Activated naive CD4-positive, alpha-beta T cell treated with anti-CD3 and anti-CD28 coated beads for 36 hours (primary cell): ENCODE results near the gene MAGI3. TPM values are rescaled to one million over a fixed set of nuclear protein-coding genes. Genes with fewer than 3 reads are reported as not detected.

Experiments
- CTCF ChIA-PET: fragments of 350-600 bp; sonication (Branson Sonifier 250); formaldehyde crosslinking; loops from one replicate; lab custom pipeline; 2021; ENCODE audit warnings: antibody characterized with exemption; lab: Charles Lee
- DNase-seq: peaks from one replicate; pipeline ENCODE4 v3.0.0-alpha.2; 2020
- H3K27ac Mint-ChIP-seq: one replicate; pipeline ENCODE4 v1.8.0; 2021; ENCODE audit warnings: mild to moderate bottlenecking, mixed read lengths
- H3K27me3 Mint-ChIP-seq: one replicate; pipeline ENCODE4 v1.8.0; 2021; ENCODE audit warnings: low read depth, mixed read lengths
- H3K36me3 Mint-ChIP-seq: one replicate; pipeline ENCODE4 v1.8.0; 2021; ENCODE audit warnings: low read depth, mixed read lengths
- H3K4me1 Mint-ChIP-seq: one replicate; pipeline ENCODE4 v1.8.0; 2021; ENCODE audit warnings: low read depth, mixed read lengths
- H3K4me3 Mint-ChIP-seq: one replicate; pipeline ENCODE4 v1.8.0; 2021; ENCODE audit warnings: mild to moderate bottlenecking, moderate library complexity, mixed read lengths
- H3K9me3 Mint-ChIP-seq: one replicate; pipeline ENCODE4 v1.8.0; 2021; ENCODE audit warnings: mixed read lengths
- intact Hi-C: fragments of 100-400 bp; cut with micrococcal nuclease; formaldehyde crosslinking; loops from one replicate; pipeline ENCODE4 v1.15.1; 2023
- total RNA-seq, 2 experiments: library from RNA; stranded (reverse); gene quantifications; one replicate each; pipeline ENCODE4 v1.2.3, GENCODE V29; 2021

The MAGI3 gene
- 1 to 10 TPM; 5.9 to 6.4 TPM for total RNA-seq

GRCh38 chr1:113389953-113390834 is at the start of gene MAGI3:
MAGI3 (plus strand) TSS chr1:113390515; CDS start chr1:113391034, 519 bp downstream.
- intact Hi-C loops = loop anchor here (1.0 to 10.0 kb wide), 14 partner anchors 63 to 1367 kb away; partner anchors contain the start of genes BCAS2, CSDE1, CTTNBP2NL and DCLRE1B
- Mint-ChIP-seq H3K27ac (peak within 1 kb of the TSS; percentile 48), H3K4me3 (peak within 1 kb of the TSS; percentile 83), H3K36me3 (no peaks in the 10 kb centered on the region), H3K4me1 (peaks cover 20% of the 10 kb centered on the region), H3K27me3 (no peaks in the 10 kb centered on the region), H3K9me3 (peaks cover 4% of the 10 kb centered on the region)
- DNase-seq = peak; percentile 97
- CTCF ChIA-PET = no interaction called here

- Mint-ChIP-seq H3K4me1 (no peaks in the 10 kb centered on the region), H3K27me3 (peaks cover 2% of the 10 kb centered on the region), H3K36me3 (no peaks in the 10 kb centered on the region), H3K4me3 (no peak overlapping the region), H3K27ac (no peak overlapping the region), H3K9me3 (no peaks in the 10 kb centered on the region)
- intact Hi-C loops = no loop called here
- CTCF ChIA-PET = no interaction called here
- DNase-seq = no peak
Observed at GRCh38 chr1:113353580-113353979, 36.7 kb upstream of the MAGI3 start.

- no peak overlapping the region for H3K4me3 Mint-ChIP-seq
- no peaks in the 10 kb centered on the region for H3K36me3 Mint-ChIP-seq
- H3K4me1 Mint-ChIP-seq = peaks cover 2% of the 10 kb centered on the region
- H3K27ac Mint-ChIP-seq = no peak overlapping the region
- DNase-seq = no peak
- no peaks in the 10 kb centered on the region for H3K27me3 Mint-ChIP-seq
- no peaks in the 10 kb centered on the region for H3K9me3 Mint-ChIP-seq
- CTCF ChIA-PET = no interaction called here
- intact Hi-C loops = no loop called here
Observed at GRCh38 chr1:113363935-113364334, 26.4 kb upstream of the MAGI3 start.

- intact Hi-C loops = no loop called here
- Mint-ChIP-seq H3K9me3 (no peaks in the 10 kb centered on the region), H3K4me3 (no peak overlapping the region), H3K27ac (no peak overlapping the region), H3K36me3 (no peaks in the 10 kb centered on the region), H3K4me1 (peaks cover 5% of the 10 kb centered on the region), H3K27me3 (no peaks in the 10 kb centered on the region)
- CTCF ChIA-PET = no interaction called here
- DNase-seq = peak; percentile 10
Observed at GRCh38 chr1:113369040-113369439, 21.3 kb upstream of the MAGI3 start.

GRCh38 chr1:113369699-113370098 is 20.6 kb upstream of the MAGI3 start:
- Mint-ChIP-seq H3K4me3 (no peak overlapping the region), H3K27ac (no peak overlapping the region), H3K4me1 (peaks cover 5% of the 10 kb centered on the region), H3K27me3 (no peaks in the 10 kb centered on the region), H3K9me3 (no peaks in the 10 kb centered on the region), H3K36me3 (no peaks in the 10 kb centered on the region)
- CTCF ChIA-PET = no interaction called here
- DNase-seq = no peak
- intact Hi-C loops = no loop called here

- H3K9me3 Mint-ChIP-seq = no peaks in the 10 kb centered on the region
- intact Hi-C loops = no loop called here
- no peak overlapping the region for H3K4me3 Mint-ChIP-seq
- CTCF ChIA-PET = no interaction called here
- H3K27me3 Mint-ChIP-seq = peaks cover 2% of the 10 kb centered on the region
- H3K36me3 Mint-ChIP-seq = no peaks in the 10 kb centered on the region
- DNase-seq = no peak
- H3K27ac Mint-ChIP-seq = no peak overlapping the region
- peaks cover 5% of the 10 kb centered on the region for H3K4me1 Mint-ChIP-seq
Observed at GRCh38 chr1:113370868-113371267, 19.4 kb upstream of the MAGI3 start.

- no peaks in the 10 kb centered on the region for H3K9me3 Mint-ChIP-seq
Observed at GRCh38 chr1:113372546-113372945, 17.8 kb upstream of the MAGI3 start.

GRCh38 chr1:113373644-113374043 is 16.7 kb upstream of the MAGI3 start:
- Mint-ChIP-seq H3K27me3 (peaks cover 4% of the 10 kb centered on the region), H3K27ac (no peak overlapping the region), H3K4me3 (no peak overlapping the region), H3K9me3 (no peaks in the 10 kb centered on the region), H3K36me3 (no peaks in the 10 kb centered on the region), H3K4me1 (peaks cover 5% of the 10 kb centered on the region)
- intact Hi-C loops = no loop called here
- CTCF ChIA-PET = no interaction called here
- no peak for DNase-seq

More at GRCh38 chr1:113372546-113372945, 17.8 kb upstream of the MAGI3 start:
- intact Hi-C loops = no loop called here
- peaks cover 5% of the 10 kb centered on the region for H3K4me1 Mint-ChIP-seq
- no peak overlapping the region for H3K4me3 Mint-ChIP-seq
- CTCF ChIA-PET = no interaction called here
- H3K36me3 Mint-ChIP-seq = no peaks in the 10 kb centered on the region
- no peak overlapping the region for H3K27ac Mint-ChIP-seq
- peaks cover 4% of the 10 kb centered on the region for H3K27me3 Mint-ChIP-seq
- no peak for DNase-seq

- Mint-ChIP-seq H3K9me3 (no peaks in the 10 kb centered on the region), H3K4me3 (no peak overlapping the region), H3K27me3 (peaks cover 4% of the 10 kb centered on the region), H3K36me3 (no peaks in the 10 kb centered on the region), H3K4me1 (no peaks in the 10 kb centered on the region), H3K27ac (no peak overlapping the region)
- DNase-seq = no peak
- CTCF ChIA-PET = interaction anchor here (1.0 kb wide), 1 partner anchor 77 kb away, joined by 3 read pairs; no protein-coding TSS in a partner anchor
- intact Hi-C loops = no loop called here
Observed at GRCh38 chr1:113375878-113376277, 14.4 kb upstream of the MAGI3 start.

GRCh38 chr1:113380075-113380474 is 10.2 kb upstream of the MAGI3 start:
- Mint-ChIP-seq H3K4me3 (no peak overlapping the region), H3K9me3 (no peaks in the 10 kb centered on the region), H3K4me1 (no peaks in the 10 kb centered on the region), H3K36me3 (no peaks in the 10 kb centered on the region), H3K27me3 (peaks cover 3% of the 10 kb centered on the region), H3K27ac (no peak overlapping the region)
- DNase-seq = no peak
- CTCF ChIA-PET = interaction anchor here (0.6 kb wide), 1 partner anchor 1473 kb away, joined by 3 read pairs; no protein-coding TSS in a partner anchor
- intact Hi-C loops = no loop called here

GRCh38 chr1:113388017-113388620 is 2.2 kb upstream of the MAGI3 start:
- no peak for DNase-seq
- Mint-ChIP-seq H3K4me3 (no peak overlapping the region), H3K4me1 (peaks cover 17% of the 10 kb centered on the region), H3K36me3 (no peaks in the 10 kb centered on the region), H3K27ac (no peak overlapping the region), H3K27me3 (no peaks in the 10 kb centered on the region), H3K9me3 (peaks cover 4% of the 10 kb centered on the region)
- CTCF ChIA-PET = interaction anchor here (1.3 to 1.4 kb wide), 2 partner anchors 249 to 315 kb away, joined by 4 to 5 read pairs; partner anchors contain the start of gene LRIG2
- intact Hi-C loops = no loop called here

GRCh38 chr1:113388621-113389358 is 1.5 kb upstream of the MAGI3 start:
- Mint-ChIP-seq H3K4me3 (peak overlapping the region; percentile 82), H3K27me3 (no peaks in the 10 kb centered on the region), H3K4me1 (peaks cover 17% of the 10 kb centered on the region), H3K27ac (no peak overlapping the region), H3K36me3 (no peaks in the 10 kb centered on the region), H3K9me3 (peaks cover 4% of the 10 kb centered on the region)
- intact Hi-C loops = no loop called here
- CTCF ChIA-PET = interaction anchor here (1.3 to 1.4 kb wide), 2 partner anchors 249 to 316 kb away, joined by 4 to 5 read pairs; partner anchors contain the start of gene LRIG2
- peak; percentile 20 for DNase-seq
